ENCODE results near the gene RBM23.
"Not testable (repeated sequence)": the region's sequence is repeated elsewhere in the genome, so short reads cannot be mapped to it uniquely, and the experiment has no call there.

RBM23 gene

GRCh38 chr14:22860377-22860776 is 58.6 kb downstream of the RBM23 start:
- not testable (repeated sequence) for DNase-seq

- DNase-seq, result no peak
These were observed 62.5 kb downstream of the RBM23 start for GRCh38 chr14:22856428-22856827.

GRCh38 chr14:22854963-22855724 is 63.8 kb downstream of the RBM23 start:
- DNase-seq, result no peak

DNA sequence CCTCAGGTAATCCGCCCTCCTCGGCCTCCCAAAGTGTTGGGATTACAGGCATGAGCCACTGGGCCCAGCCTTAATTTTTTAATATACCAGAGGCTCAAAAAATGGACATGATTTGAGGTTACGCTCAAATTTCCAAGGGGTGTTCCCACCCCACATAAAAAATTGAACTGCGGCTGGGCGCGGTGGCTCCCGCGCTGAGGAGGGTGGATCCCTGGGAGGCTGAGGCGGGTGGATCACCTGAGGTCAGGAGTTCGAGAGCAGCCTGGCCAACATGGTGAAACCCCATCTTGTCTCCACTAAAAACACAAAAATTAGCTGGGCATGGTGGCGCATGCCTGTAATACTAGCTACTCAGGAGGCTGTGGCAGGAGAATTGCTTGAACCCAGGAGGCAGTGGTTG is 64.7 kb downstream of the RBM23 start:
- not testable (repeated sequence) for DNase-seq

DNA sequence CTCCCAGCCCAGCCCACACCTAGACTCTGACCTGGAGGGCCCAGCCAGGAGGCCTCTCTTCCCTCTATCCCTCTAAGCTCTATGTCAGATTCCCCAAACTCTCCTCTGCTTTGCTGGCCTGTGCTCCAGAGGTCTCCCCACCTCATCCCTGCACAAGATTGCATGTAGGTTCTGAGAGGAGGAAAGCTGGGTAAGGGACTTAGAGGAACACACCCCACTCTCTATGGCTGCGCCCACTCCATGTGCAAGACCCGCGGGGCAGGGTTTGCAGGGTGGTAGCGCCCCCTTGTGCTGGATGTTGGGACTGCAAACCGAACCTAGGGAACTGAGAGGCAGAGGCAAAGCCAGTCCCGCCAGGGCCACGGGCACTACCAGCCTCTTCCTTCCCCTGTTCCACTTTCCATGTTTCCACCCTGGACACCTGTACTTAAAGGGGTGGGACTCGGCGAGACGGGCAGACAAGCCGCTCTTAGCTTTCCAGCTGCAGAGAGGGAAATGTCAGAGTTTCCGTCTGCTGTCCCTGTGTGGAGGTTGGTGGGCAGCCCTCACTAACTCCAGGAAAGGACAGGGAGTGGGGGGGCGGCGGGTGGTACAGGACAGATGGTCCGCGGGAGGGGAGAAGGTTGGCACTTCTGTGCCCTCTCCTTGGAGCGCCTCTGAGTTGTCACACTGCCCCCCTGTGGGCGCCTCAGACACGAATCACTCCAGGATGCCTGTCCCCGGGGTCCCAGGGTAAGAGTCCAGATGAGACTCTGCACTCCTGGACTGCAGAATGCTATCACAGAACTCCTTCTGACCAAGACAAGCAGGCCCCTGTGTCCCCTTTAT is 65.8 kb downstream of the RBM23 start:
- no peak for DNase-seq

DNA sequence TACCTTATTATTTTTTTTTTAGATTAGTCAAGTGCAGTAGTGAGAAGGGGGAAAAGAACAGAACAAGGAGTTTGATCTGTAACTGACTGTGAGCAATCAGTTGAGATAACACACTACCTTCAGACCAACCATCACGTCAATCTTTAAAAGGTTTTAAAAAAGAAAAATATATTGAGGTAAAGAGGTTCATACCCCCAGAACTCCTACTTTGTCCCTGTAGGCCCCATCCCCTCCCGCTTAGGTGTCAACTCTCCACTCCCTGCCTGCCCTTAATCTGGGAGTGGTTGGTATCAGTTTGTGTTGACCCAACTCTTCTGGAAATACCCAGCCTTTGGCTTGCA is 66.4 kb downstream of the RBM23 start:
- no peak for DNase-seq

GRCh38 chr14:22852178-22852577 is 66.8 kb downstream of the RBM23 start:
- DNase-seq, result not testable (repeated sequence)

- DNase-seq, result no peak
These were observed 67.8 kb downstream of the RBM23 start for GRCh38 chr14:22850944-22851764.

- no peak for DNase-seq
These were observed 69.6 kb downstream of the RBM23 start for GRCh38 chr14:22849212-22849819.

GRCh38 chr14:22848351-22849164 is 70.4 kb downstream of the RBM23 start:
- DNase-seq, result no peak

DNA sequence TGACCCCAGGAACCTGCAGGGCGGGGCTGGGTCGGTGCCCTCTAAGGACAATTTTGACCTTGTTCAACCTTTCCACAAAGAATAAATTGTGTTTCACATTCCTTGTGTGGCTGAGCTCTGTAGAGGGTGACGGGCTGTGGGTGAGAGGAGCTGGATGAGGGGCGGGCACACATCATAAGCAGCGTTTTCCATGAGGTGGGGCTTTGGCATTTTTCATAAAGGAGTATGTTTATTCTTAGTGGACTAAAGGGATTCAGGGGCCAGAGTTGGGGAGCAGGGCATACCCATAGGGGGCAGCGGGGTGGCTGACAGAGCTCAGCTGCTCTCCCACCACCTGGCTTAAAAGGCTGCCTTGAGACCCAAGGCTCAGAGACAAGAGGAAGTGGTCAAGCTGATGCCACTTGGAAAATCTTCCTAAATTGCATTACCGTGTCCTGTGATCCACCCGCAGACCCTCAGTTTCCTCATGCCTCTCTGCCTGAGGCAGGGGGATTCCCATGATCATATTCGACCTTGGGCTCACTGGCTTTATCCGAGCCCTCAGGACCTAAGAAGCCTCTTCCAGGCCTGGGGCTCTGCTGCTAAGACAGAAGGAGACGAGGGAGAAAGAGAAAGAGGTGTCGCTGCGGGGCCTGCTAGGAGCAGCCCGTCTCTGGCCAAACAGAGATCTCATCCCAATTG is 71.1 kb downstream of the RBM23 start:
- DNase-seq, result no peak

- DNase-seq, result no peak
These were observed 72.1 kb downstream of the RBM23 start for GRCh38 chr14:22846811-22847307.

- no peak for DNase-seq
These were observed 72.9 kb downstream of the RBM23 start for GRCh38 chr14:22845821-22846625.

- no peak for DNase-seq
These were observed 73.9 kb downstream of the RBM23 start for GRCh38 chr14:22845103-22845394.

DNA sequence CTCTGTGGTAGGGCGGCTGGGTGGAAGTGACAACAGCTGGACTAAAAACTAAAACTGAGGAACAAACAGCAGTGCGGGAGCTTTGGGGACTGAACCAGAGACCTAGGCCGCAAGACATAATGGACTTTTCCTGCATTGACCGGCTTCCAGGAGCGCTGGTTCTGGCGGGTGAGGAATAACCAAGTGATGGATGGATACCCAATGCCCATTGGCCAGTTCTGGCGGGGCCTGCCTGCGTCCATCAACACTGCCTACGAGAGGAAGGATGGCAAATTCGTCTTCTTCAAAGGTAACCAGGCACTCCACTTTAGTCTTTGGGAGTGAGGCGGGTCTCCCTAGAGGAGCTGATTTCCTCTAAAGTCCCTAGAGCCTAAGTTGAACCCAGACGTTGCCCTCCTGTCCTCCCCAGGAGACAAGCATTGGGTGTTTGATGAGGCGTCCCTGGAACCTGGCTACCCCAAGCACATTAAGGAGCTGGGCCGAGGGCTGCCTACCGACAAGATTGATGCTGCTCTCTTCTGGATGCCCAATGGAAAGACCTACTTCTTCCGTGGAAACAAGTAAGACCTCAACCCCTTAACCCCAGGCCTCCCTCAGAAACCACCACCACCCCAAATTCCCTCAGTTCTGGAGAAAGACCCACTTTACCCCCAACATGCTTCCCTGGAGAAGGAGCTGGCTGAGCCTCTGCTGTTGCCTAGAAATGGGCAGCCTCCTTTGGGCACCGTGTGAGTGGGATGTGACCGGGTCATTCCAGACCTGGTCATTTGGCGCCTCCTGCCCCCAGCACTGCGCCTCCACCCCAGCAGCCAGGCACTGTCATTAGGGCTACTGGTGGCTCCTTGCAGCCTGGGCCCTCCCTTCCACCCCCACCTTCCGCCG is 74.5 kb downstream of the RBM23 start:
- no peak for DNase-seq
